Epithelial cell of proximal tubule (primary cell): ENCODE measurements around the gene SLC7A1. TPM values are rescaled to one million over a fixed set of nuclear protein-coding genes. Genes with fewer than 3 reads are reported as not detected.

ENCODE experiments used
- DNase-seq: peaks from one replicate; pipeline ENCODE4 v3.0.0-alpha.2; 2011; ENCODE audit warnings: low read depth
- H3K4me3 ChIP-seq: 2 replicates; pipeline ENCODE4 v1.5.1; 2011; ENCODE audit warnings: low read depth, mild to moderate bottlenecking, low read length
- CTCF ChIP-seq: conservative IDR thresholded peaks from 2 replicates; pipeline ENCODE4 v1.5.1; 2012; ENCODE audit warnings: low read depth, mild to moderate bottlenecking, low read length
- total RNA-seq: library from RNA; depleted of rRNA; stranded (reverse); fragments of >200 nt; gene quantifications from 2 replicates; pipeline ENCODE4 v1.2.3, GENCODE V29; 2015

SLC7A1 gene
- total RNA-seq, 1 donor from 2014 or later = 48.5 TPM

GRCh38 chr13:29487466-29488454, 107.7 kb downstream of the SLC7A1 start:
- no peak for TF ChIP-seq CTCF
- no peak for DNase-seq
- H3K4me3 ChIP-seq = no peak overlapping the region

GRCh38 chr13:29486551-29486950, 108.9 kb downstream of the SLC7A1 start:
- no peak overlapping the region for H3K4me3 ChIP-seq
- TF ChIP-seq CTCF = no peak
- DNase-seq = no peak

GRCh38 chr13:29484796-29485195, 110.7 kb downstream of the SLC7A1 start:
- no peak for DNase-seq
- H3K4me3 ChIP-seq = no peak overlapping the region
- TF ChIP-seq CTCF = no peak

GRCh38 chr13:29484236-29484635, 111.3 kb downstream of the SLC7A1 start:
- no peak for DNase-seq
- TF ChIP-seq CTCF = no peak
- no peak overlapping the region for H3K4me3 ChIP-seq

GRCh38 chr13:29483623-29484022, 111.9 kb downstream of the SLC7A1 start:
- TF ChIP-seq CTCF = no peak
- DNase-seq = no peak
- H3K4me3 ChIP-seq = no peak overlapping the region

DNA sequence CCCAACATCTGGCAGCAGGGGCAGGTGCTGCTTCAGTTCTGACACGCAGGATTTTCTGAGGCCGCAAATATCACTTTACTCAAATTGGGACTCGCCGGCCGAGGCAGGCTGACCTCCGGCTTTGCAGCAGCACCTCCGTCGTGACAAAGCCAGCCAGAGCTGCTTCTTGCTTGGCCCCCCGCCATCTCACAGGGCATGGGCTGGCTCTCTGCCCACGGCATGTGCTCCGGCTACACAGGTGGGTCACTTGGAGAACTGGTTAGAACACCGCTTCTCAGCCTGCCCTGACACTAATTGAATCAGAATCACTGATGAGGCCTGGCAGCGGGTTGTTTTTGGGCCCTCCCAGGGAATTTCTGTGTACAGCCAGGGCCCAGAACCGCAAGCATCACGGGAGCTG, 112.3 kb downstream of the SLC7A1 start:
- TF ChIP-seq CTCF = no peak
- H3K4me3 ChIP-seq = no peak overlapping the region
- no peak for DNase-seq

DNA sequence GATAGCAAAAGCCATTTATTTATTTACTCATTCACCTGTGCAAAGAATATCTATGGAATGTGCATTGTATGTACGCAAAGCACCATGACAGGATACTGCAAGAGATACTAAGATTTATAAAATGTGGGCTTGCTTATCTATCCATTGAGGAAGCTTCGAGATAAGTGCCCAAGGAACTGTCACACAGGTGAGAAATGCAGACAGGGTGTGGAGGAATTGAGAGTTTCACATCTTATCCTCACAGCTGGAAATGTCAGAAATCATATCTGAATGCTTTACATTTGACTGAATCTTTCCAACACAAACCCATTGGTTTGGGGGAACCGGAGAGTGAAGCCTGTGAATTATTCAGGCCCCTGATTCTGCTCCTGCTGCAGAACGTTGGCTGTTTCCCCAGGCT, 113.0 kb downstream of the SLC7A1 start:
- TF ChIP-seq CTCF = no peak
- no peak for DNase-seq
- H3K4me3 ChIP-seq = no peak overlapping the region
